H1 (cell line): Measurements from ENCODE around the gene CORO7. TPM values are rescaled to one million over a fixed set of nuclear protein-coding genes. Genes with fewer than 3 reads are reported as not detected.
A peak's percentile ranks its signal among the peaks of the same experiment; 100 is the strongest.

Experiments used
- ATF2 ChIP-seq: IDR thresholded peaks from 2 replicates; pipeline ENCODE4 v1.6.1; 2012; ENCODE audit warnings: low read length, inconsistent platforms
- BACH1 ChIP-seq: IDR thresholded peaks from 2 replicates; pipeline ENCODE4 v1.6.1; 2012; ENCODE audit warnings: low read length, improper control_type of control experiment
- CREB1 ChIP-seq: IDR thresholded peaks from 2 replicates; pipeline ENCODE4 v1.6.1; 2012; ENCODE audit warnings: inconsistent platforms
- GTF2F1 ChIP-seq: IDR thresholded peaks from 2 replicates; pipeline ENCODE4 v1.6.1; 2012; ENCODE audit warnings: low read depth, low read length, improper control_type of control experiment, borderline replicate concordance
- POLR2A ChIP-seq, 2 experiments: IDR thresholded peaks; 1 replicate in 1 of 2; 2 replicates in 1 of 2; pipeline ENCODE4 v1.6.1; 2011; ENCODE audit warnings: low read depth in 2 of 2, low read length in 2 of 2, mild to moderate bottlenecking in 2 of 2; ENCODE audit errors: control extremely low read depth in 1 of 2
- RBBP5 ChIP-seq: IDR thresholded peaks from 2 replicates; pipeline ENCODE4 v1.7.1; 2012; ENCODE audit warnings: low read depth, mild to moderate bottlenecking, inconsistent platforms, low read length, moderate library complexity, borderline replicate concordance
- TAF1 ChIP-seq: IDR thresholded peaks from 2 replicates; pipeline ENCODE4 v1.6.1; 2011; ENCODE audit warnings: mild to moderate bottlenecking, low read depth, low read length
- polyA plus RNA-seq, 7 experiments: library from polyadenylated mRNA; depleted of rRNA in 3 of 7; stranded (reverse) in 5 of 7; unstranded in 2 of 7; fragments of >200 nt in 5 of 7; fragments of 200-250 nt in 2 of 7; gene quantifications; 1 replicate in 5 of 7; 2 replicates in 1 of 7; 4 replicates in 1 of 7; pipeline versions ENCODE4 v1.2.1 to v1.2.3, GENCODE V29; 2011 to 2013; ENCODE audit warnings: missing spikeins in 2 of 7, mixed read lengths in 2 of 7
- total RNA-seq: library from RNA; stranded (reverse); fragmentation: NEBNext Ultra II Directional; extraction: Animal tissue kit (Norgen Biotek cat#: 25700); gene quantifications from 2 replicates; pipeline ENCODE4 v1.2.1, GENCODE V29; 2021

CORO7 gene
- total and polyA plus RNA-seq, 2 of the 8 experiments (the other 6 are each of a cell fraction or from before 2014, with no cell fraction given), result 25.2 to 29.8 TPM

- TF ChIP-seq ATF2 (no peak), CREB1 (no peak), RBBP5 (no peak), BACH1 (peak; percentile 54; the same call in 1 of the 2 replicates), POLR2A (IDR thresholded peaks at IDR 0.05; ENCODE audit: control extremely low read depth in 1 of 2, low read depth in 2 of 2, low read length in 2 of 2) (peak in 1 of 2 experiments; percentile 97; a peak in 2 of 3 replicates), GTF2F1 (no peak), TAF1 (peak; percentile 94)
- TF ChIP-seq, all 59 proteins: peak for 9
These were observed 44.9 kb downstream of the CORO7 start, which contains the start of gene VASN (continued) for GRCh38 chr16:4371357-4372000.
